Mesendoderm (in vitro differentiated cells): Measurements from ENCODE around the gene SPESP1. TPM values are rescaled to one million over a fixed set of nuclear protein-coding genes. Genes with fewer than 3 reads are reported as not detected.

Experiments
- DNase-seq: peaks from one replicate; pipeline ENCODE4 v3.0.0; 2013
- H2AK5ac ChIP-seq: 2 replicates; pipeline ENCODE4 v1.6.1; 2013; ENCODE audit warnings: low read length, inconsistent platforms
- H2BK120ac ChIP-seq: 2 replicates; pipeline ENCODE4 v1.6.1; 2013; ENCODE audit warnings: low read depth, mild to moderate bottlenecking, low read length, moderate library complexity, mixed read lengths
- H2BK15ac ChIP-seq: replicated peaks from 2 replicates; pipeline ENCODE4 v1.6.1; 2013; ENCODE audit warnings: low read depth, mild to moderate bottlenecking, moderate library complexity
- H2BK5ac ChIP-seq: 2 replicates; pipeline ENCODE4 v1.6.1; 2013; ENCODE audit warnings: low read length, inconsistent platforms
- H3K18ac ChIP-seq: 2 replicates; pipeline ENCODE4 v1.6.1; 2013; ENCODE audit warnings: mild to moderate bottlenecking, low read length, mixed read lengths
- H3K23ac ChIP-seq: one replicate; pipeline ENCODE4 v1.6.1; 2013; ENCODE audit warnings: low read length
- H3K27ac ChIP-seq: 2 replicates; pipeline ENCODE4 v1.5.1; 2013; ENCODE audit warnings: low read depth, mild to moderate bottlenecking, inconsistent platforms, low read length, moderate library complexity
- H3K27me3 ChIP-seq: 2 replicates; pipeline ENCODE4 v1.6.1; 2013; ENCODE audit warnings: low read length, control low read depth, mild to moderate bottlenecking, inconsistent platforms; ENCODE audit not compliant: insufficient read depth, poor library complexity
- H3K36me3 ChIP-seq: 2 replicates; pipeline ENCODE4 v1.6.1; 2013; ENCODE audit warnings: low read length, inconsistent platforms; ENCODE audit not compliant: control insufficient read depth, insufficient read depth
- H3K4ac ChIP-seq: one replicate; pipeline ENCODE4 v1.6.1; 2013; ENCODE audit warnings: low read depth, mild to moderate bottlenecking, low read length, moderate library complexity
- H3K4me1 ChIP-seq: 2 replicates; pipeline ENCODE4 v1.6.1; 2013; ENCODE audit warnings: low read depth, low read length, inconsistent platforms; ENCODE audit not compliant: control insufficient read depth
- H3K4me2 ChIP-seq: 2 replicates; pipeline ENCODE4 v1.6.1; 2013; ENCODE audit warnings: low read length
- H3K4me3 ChIP-seq: 2 replicates; pipeline ENCODE4 v1.5.1; 2013; ENCODE audit warnings: mild to moderate bottlenecking, low read length
- H3K56ac ChIP-seq: one replicate; pipeline ENCODE4 v1.6.1; 2013; ENCODE audit warnings: low read length
- H3K79me1 ChIP-seq: 2 replicates; pipeline ENCODE4 v1.6.1; 2013; ENCODE audit warnings: low read length, inconsistent platforms
- H3K79me2 ChIP-seq: 2 replicates; pipeline ENCODE4 v1.6.1; 2013; ENCODE audit warnings: mild to moderate bottlenecking, low read length; ENCODE audit not compliant: control insufficient read depth, insufficient read depth
- H3K9ac ChIP-seq: 2 replicates; pipeline ENCODE4 v1.6.1; 2013; ENCODE audit warnings: low read length, inconsistent platforms
- H4K5ac ChIP-seq: one replicate; pipeline ENCODE4 v1.6.1; 2013; ENCODE audit warnings: low read length
- H4K8ac ChIP-seq: one replicate; pipeline ENCODE4 v1.6.1; 2013; ENCODE audit warnings: low read depth, mild to moderate bottlenecking, control low read depth, low read length, moderate library complexity
- WGBS: extraction: QIAGEN DNeasy Blood & Tissue Kit; methylation state at CpG from one replicate; pipeline ENCODE4 v1.1.7; 2013; ENCODE audit warnings: low lambda C conversion rate, missing lambda C conversion rate; ENCODE audit not compliant: insufficient coverage; ENCODE audit errors: extremely low coverage; 5-methylcytosine and 5-hydroxymethylcytosine counted together
- polyA plus RNA-seq, 2 experiments: library from polyadenylated mRNA; stranded (reverse); fragments of 200-250 nt; gene quantifications; one replicate each; pipeline ENCODE4 v1.2.3, GENCODE V29; 2013

Gene SPESP1
- not detected for polyA plus RNA-seq (2013, experiment 1 of 2)
- polyA plus RNA-seq (2013, experiment 2 of 2): not detected

GRCh38 chr15:68930268-68931022, at the start of gene SPESP1:
SPESP1 (plus strand) TSS chr15:68930525; CDS start chr15:68930654, 129 bp downstream.
- Histone ChIP-seq H2BK120ac (no peak within 1 kb of the TSS), H4K5ac (no peak within 1 kb of the TSS), H3K4me1 (no peaks in the 10 kb centered on the region), H3K23ac (no peak within 1 kb of the TSS), H3K9ac (no peak within 1 kb of the TSS), H3K18ac (no peak within 1 kb of the TSS), H2BK15ac (no peak within 1 kb of the TSS), H3K27me3 (no peaks in the 10 kb centered on the region), H3K4me3 (no peak within 1 kb of the TSS), H3K4me2 (no peak within 1 kb of the TSS), H3K79me1 (no peaks in the 10 kb centered on the region), H3K79me2 (no peaks in the 10 kb centered on the region), H3K56ac (no peak within 1 kb of the TSS), H2AK5ac (no peak within 1 kb of the TSS), H3K4ac (no peak within 1 kb of the TSS), H3K27ac (no peak within 1 kb of the TSS), H3K36me3 (no peaks in the 10 kb centered on the region), H4K8ac (no peak within 1 kb of the TSS), H2BK5ac (no peak within 1 kb of the TSS)
- no peak for DNase-seq
- no CpG with 5 or more reads among the region's 72 CpGs for WGBS

- Histone ChIP-seq H3K18ac (no peak overlapping the region), H3K79me2 (no peaks in the 10 kb centered on the region), H2BK15ac (no peak overlapping the region), H4K5ac (no peak overlapping the region), H3K56ac (no peak overlapping the region), H3K27ac (no peak overlapping the region), H3K4me2 (no peak overlapping the region), H3K4ac (no peak overlapping the region), H3K27me3 (no peaks in the 10 kb centered on the region), H4K8ac (no peak overlapping the region), H2AK5ac (no peak overlapping the region), H3K79me1 (no peaks in the 10 kb centered on the region), H3K9ac (no peak overlapping the region), H3K4me3 (no peak overlapping the region), H2BK120ac (no peak overlapping the region), H2BK5ac (no peak overlapping the region), H3K23ac (no peak overlapping the region), H3K4me1 (no peaks in the 10 kb centered on the region), H3K36me3 (no peaks in the 10 kb centered on the region)
- WGBS: no CpG with 5 or more reads among the region's 6 CpGs
- peak; percentile 80 for DNase-seq
These were observed 45.3 kb upstream of the SPESP1 start for GRCh38 chr15:68885070-68885469.

- Histone ChIP-seq H4K8ac (no peak overlapping the region), H3K4me1 (no peaks in the 10 kb centered on the region), H4K5ac (no peak overlapping the region), H2BK15ac (no peak overlapping the region), H2BK5ac (no peak overlapping the region), H3K56ac (no peak overlapping the region), H3K79me2 (no peaks in the 10 kb centered on the region), H3K18ac (no peak overlapping the region), H3K79me1 (no peaks in the 10 kb centered on the region), H3K4me3 (no peak overlapping the region), H3K36me3 (no peaks in the 10 kb centered on the region), H3K27ac (no peak overlapping the region), H3K4me2 (no peak overlapping the region), H2AK5ac (no peak overlapping the region), H3K9ac (no peak overlapping the region), H2BK120ac (no peak overlapping the region), H3K27me3 (no peaks in the 10 kb centered on the region), H3K4ac (no peak overlapping the region), H3K23ac (no peak overlapping the region)
- DNase-seq: no peak
- WGBS: no CpG with 5 or more reads among the region's 3 CpGs
These were observed 43.2 kb upstream of the SPESP1 start for GRCh38 chr15:68887120-68887519.

- H4K8ac ChIP-seq: no peak overlapping the region
- H3K79me2 ChIP-seq: no peaks in the 10 kb centered on the region
- no peak overlapping the region for H4K5ac ChIP-seq
- no CpG with 5 or more reads among the region's 8 CpGs for WGBS
- H3K23ac ChIP-seq: no peak overlapping the region
- no peak overlapping the region for H2AK5ac ChIP-seq
- H2BK5ac ChIP-seq: no peak overlapping the region
- no peak overlapping the region for H3K4me3 ChIP-seq
- H3K4me2 ChIP-seq: no peak overlapping the region
- H3K18ac ChIP-seq: no peak overlapping the region
- no peak overlapping the region for H2BK120ac ChIP-seq
- no peak overlapping the region for H3K4ac ChIP-seq
- no peak for DNase-seq
- H3K36me3 ChIP-seq: no peaks in the 10 kb centered on the region
- H2BK15ac ChIP-seq: no peak overlapping the region
- H3K9ac ChIP-seq: no peak overlapping the region
- no peak overlapping the region for H3K27ac ChIP-seq
- H3K4me1 ChIP-seq: no peaks in the 10 kb centered on the region
- H3K56ac ChIP-seq: no peak overlapping the region
- H3K79me1 ChIP-seq: no peaks in the 10 kb centered on the region
- no peaks in the 10 kb centered on the region for H3K27me3 ChIP-seq
These were observed 42.5 kb upstream of the SPESP1 start for GRCh38 chr15:68887819-68888218.

GRCh38 chr15:68888419-68888818, 41.9 kb upstream of the SPESP1 start:
- H3K4me2 ChIP-seq: no peak overlapping the region

GRCh38 chr15:68894208-68894607, 36.1 kb upstream of the SPESP1 start:
- Histone ChIP-seq H3K79me2 (no peaks in the 10 kb centered on the region), H3K27ac (no peak overlapping the region), H3K4me2 (no peak overlapping the region), H2BK15ac (no peak overlapping the region), H2AK5ac (no peak overlapping the region), H2BK120ac (no peak overlapping the region), H3K56ac (no peak overlapping the region), H3K4ac (no peak overlapping the region), H3K18ac (no peak overlapping the region), H4K8ac (no peak overlapping the region), H3K23ac (no peak overlapping the region), H4K5ac (no peak overlapping the region), H2BK5ac (no peak overlapping the region), H3K79me1 (no peaks in the 10 kb centered on the region), H3K4me1 (no peaks in the 10 kb centered on the region), H3K36me3 (no peaks in the 10 kb centered on the region), H3K9ac (no peak overlapping the region), H3K4me3 (no peak overlapping the region), H3K27me3 (no peaks in the 10 kb centered on the region)
- WGBS: no CpG with 5 or more reads among the region's 1 CpG
- peak; percentile 58 for DNase-seq

More at GRCh38 chr15:68888419-68888818, 41.9 kb upstream of the SPESP1 start:
- Histone ChIP-seq H2AK5ac (no peak overlapping the region), H4K5ac (no peak overlapping the region), H3K18ac (no peak overlapping the region), H3K4me3 (no peak overlapping the region), H3K9ac (no peak overlapping the region), H2BK15ac (no peak overlapping the region), H3K23ac (no peak overlapping the region), H3K27me3 (no peaks in the 10 kb centered on the region), H3K36me3 (no peaks in the 10 kb centered on the region), H3K79me1 (no peaks in the 10 kb centered on the region), H3K56ac (no peak overlapping the region), H3K79me2 (no peaks in the 10 kb centered on the region), H2BK5ac (no peak overlapping the region), H3K27ac (no peak overlapping the region), H4K8ac (no peak overlapping the region), H3K4me1 (no peaks in the 10 kb centered on the region), H2BK120ac (no peak overlapping the region), H3K4ac (no peak overlapping the region)
- WGBS: no CpG with 5 or more reads among the region's 12 CpGs
- peak; percentile 61 for DNase-seq
